Suprapubic skin (tissue), 4 donors: ENCODE data around the gene FPR1.
"Not testable (repeated sequence)": the region's sequence is repeated elsewhere in the genome, so short reads cannot be mapped to it uniquely, and the experiment has no call there.

ENCODE experiments used
- CTCF ChIP-seq, 2 donors: fragments of 200-600 bp in 1 of 2; fragments of 450-650 bp in 1 of 2; sonication (generic) in 1 of 2; IDR thresholded peaks; one replicate each; pipeline ENCODE4 v1.5.1; 2016 to 2019; ENCODE audit warnings: antibody characterized with exemption in 2 of 2, mild to moderate bottlenecking in 1 of 2, moderate library complexity in 1 of 2
- EP300 ChIP-seq: sonication (generic); formaldehyde crosslinking; IDR thresholded peaks from one replicate; pipeline ENCODE4 v1.6.1; 2017; ENCODE audit warnings: antibody characterized with exemption
- POLR2AphosphoS5 ChIP-seq, 3 donors: sonication (generic); formaldehyde crosslinking; IDR thresholded peaks; one replicate each; pipeline ENCODE4 v1.6.1; 2017; ENCODE audit warnings: antibody characterized with exemption in 3 of 3

DNA sequence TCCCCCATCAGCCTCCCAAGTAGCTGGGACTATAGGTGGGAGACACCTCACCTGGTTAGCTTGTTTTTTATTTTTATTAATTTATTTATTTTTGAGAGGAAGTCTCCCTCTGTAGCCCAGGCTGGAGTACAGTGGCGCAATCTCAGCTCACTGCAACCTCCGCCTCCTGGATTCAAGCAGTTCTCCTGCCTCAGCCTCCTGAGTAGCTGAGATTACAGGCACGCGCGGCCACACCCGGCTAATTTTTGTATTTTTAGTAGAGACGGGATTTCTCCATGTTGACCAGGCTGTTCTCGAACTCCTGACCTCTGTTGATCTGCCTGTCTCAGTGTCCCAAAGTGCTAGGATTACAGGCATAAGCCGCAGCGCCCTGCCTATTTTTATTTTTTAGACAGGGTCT lies 13.2 kb downstream of the FPR1 start:
- not testable (repeated sequence) for TF ChIP-seq EP300; CTCF (IDR thresholded peaks at IDR 0.05); POLR2AphosphoS5 (IDR thresholded peaks at IDR 0.05)
